ENCODE measurements around the gene STRADB. TPM values are rescaled to one million over a fixed set of nuclear protein-coding genes. Genes with fewer than 3 reads are reported as not detected.
A peak's percentile ranks its signal among the peaks of the same experiment; 100 is the strongest.
"Not testable (repeated sequence)": the region's sequence is repeated elsewhere in the genome, so short reads cannot be mapped to it uniquely, and the experiment has no call there.

STRADB gene
- total RNA-seq, 1 donor = 57.6 TPM

DNA sequence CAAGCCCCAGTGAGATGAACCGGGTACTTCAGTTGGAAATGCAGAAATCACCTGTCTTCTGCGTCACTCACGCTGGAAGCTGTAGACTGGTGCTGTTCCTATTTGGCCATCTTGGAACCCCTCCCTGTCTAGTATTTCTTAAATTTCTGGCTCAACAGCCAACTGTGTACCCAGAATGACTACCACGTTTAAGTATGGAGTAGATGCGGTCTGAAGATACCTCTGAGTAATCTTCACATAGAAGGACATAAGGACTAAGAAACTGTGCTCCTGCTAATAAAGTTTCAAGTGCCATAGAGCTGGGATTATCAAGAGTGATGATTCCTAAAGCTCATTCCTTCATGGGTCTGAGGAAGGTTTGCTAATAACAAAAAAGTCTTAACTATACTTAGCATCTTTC lies 20.7 kb upstream of the STRADB start:
- no peak overlapping the region for H3K4me3 ChIP-seq (ENCODE audit: low read depth, low read length)
- TF ChIP-seq, protein P1, sequence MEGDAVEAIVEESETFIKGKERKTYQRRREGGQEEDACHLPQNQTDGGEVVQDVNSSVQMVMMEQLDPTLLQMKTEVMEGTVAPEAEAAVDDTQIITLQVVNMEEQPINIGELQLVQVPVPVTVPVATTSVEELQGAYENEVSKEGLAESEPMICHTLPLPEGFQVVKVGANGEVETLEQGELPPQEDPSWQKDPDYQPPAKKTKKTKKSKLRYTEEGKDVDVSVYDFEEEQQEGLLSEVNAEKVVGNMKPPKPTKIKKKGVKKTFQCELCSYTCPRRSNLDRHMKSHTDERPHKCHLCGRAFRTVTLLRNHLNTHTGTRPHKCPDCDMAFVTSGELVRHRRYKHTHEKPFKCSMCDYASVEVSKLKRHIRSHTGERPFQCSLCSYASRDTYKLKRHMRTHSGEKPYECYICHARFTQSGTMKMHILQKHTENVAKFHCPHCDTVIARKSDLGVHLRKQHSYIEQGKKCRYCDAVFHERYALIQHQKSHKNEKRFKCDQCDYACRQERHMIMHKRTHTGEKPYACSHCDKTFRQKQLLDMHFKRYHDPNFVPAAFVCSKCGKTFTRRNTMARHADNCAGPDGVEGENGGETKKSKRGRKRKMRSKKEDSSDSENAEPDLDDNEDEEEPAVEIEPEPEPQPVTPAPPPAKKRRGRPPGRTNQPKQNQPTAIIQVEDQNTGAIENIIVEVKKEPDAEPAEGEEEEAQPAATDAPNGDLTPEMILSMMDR (IDR thresholded peaks at IDR 0.05; ENCODE audit: insufficient read depth, low read length) = no peak
- DNase-seq (ENCODE audit: low read depth) = no peak

DNA sequence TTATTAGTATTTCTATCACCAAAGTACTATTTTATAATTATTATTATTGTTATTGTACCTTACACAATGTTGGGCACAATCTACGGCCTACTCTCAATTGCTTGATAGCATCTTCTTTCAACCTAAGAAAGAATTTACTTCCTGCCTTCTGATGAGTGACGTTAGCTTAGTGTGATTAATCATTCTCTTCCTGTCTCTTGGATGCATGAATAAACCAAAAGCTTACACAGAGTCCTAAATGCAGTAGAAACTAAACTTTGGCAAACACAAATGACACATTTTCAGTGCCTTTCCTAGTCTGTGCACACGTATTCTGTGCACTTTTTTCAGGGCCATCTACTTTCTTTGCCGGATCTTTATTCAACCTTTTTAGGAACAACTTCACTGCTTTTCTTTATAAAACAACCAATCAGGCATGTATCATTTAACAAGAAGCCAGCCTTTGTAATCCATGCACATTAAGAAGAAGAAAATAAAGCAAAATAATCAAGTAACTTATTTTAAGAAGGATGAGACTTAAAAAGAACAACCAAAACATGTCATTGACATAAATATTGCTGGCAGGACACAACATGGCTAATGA lies 19.4 kb upstream of the STRADB start:
- TF ChIP-seq, protein P1 (IDR thresholded peaks at IDR 0.05; ENCODE audit: insufficient read depth, low read length) = no peak
- DNase-seq (ENCODE audit: low read depth) = peak; percentile 62
- no peak overlapping the region for H3K4me3 ChIP-seq (ENCODE audit: low read depth, low read length)

DNA sequence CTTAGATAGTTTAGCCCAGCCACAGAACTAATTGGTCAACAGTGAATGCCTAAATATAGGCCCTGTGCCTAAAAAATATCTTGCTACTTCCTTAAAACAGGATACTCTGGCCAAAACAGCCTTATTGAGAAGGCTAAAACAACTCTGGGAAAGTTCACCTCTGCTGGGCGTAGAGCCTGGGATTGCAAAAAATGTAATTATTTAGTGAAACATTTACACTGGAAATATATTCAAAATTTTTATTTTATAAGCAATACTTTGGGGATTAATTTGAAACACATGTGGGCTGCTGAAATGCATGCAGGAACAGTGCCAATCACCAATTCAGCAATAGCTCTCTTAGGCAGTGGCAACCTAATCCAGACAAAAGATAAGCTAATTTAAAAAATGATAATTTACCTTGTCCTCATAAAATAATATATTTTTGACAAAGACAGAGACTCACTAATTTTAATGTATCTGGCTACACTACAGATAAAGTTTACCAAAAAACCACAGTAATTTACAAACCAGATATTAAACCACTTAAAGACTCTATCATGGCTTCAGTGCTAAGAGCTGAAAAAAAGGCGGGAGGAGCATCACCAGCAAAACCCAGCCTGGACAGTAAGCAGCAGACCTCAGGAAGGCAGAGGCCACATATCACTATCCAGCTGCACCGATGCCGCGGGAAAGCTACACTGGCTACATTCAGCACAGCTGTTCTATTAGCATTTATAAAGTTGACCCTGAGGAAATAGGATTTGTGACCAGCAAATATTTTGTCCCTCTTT lies 18.7 kb upstream of the STRADB start:
- TF ChIP-seq, protein P1 (IDR thresholded peaks at IDR 0.05; ENCODE audit: insufficient read depth, low read length) = no peak
- peak; percentile 90 for DNase-seq (ENCODE audit: low read depth)
- H3K4me3 ChIP-seq (ENCODE audit: low read depth, low read length) = no peak overlapping the region

DNA sequence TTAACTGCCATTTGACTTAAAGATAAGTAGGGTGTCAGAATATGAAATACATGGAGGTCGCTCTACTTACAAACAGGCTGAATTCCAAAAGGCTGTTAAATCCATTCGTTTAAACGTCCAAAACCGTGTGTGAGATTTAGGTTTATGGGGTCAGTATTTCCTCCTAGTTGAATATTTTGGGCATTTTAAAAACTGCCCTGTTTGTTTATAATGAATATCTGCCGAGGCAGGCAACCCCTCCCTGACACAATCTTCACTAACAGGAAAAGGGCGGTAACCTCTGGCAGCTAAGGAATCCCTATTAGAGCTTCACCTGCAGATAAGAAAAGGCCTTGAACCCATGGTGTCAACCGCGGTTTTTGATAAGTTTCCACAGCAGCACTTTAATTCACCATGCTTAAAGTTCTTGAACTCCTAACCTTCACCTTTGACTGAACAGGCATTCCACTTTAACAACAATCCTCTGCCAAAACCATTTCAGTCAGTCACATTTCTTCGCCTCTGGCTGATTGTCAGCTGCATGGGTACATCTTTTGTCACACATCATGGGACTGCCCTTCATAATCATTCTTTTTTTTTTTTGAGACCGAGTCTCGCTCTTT lies 18.0 kb upstream of the STRADB start:
- TF ChIP-seq, protein P1 (IDR thresholded peaks at IDR 0.05; ENCODE audit: insufficient read depth, low read length) = no peak
- DNase-seq (ENCODE audit: low read depth) = no peak
- no peak overlapping the region for H3K4me3 ChIP-seq (ENCODE audit: low read depth, low read length)

DNA sequence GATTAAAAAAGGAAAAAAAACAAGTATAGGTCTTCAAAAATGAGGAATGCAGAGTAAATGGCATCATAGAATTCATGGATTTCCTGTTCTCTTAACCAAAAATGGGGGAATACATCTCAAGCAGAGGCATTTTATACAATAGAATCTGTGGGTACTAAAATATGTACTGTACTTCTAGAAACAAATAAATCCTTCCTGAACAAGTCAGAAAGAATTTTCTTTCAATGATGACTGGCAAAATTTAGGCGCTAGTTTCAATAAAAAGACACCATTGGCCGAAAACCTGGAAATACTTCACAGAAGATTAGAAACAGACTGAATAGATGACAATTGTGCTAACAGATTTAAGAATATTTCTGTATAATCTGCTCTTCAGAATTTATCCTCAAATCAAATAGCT lies 15.4 kb upstream of the STRADB start:
- no peak for DNase-seq (ENCODE audit: low read depth)
- TF ChIP-seq, protein P1 (IDR thresholded peaks at IDR 0.05; ENCODE audit: insufficient read depth, low read length) = no peak
- H3K4me3 ChIP-seq (ENCODE audit: low read depth, low read length) = no peak overlapping the region

DNA sequence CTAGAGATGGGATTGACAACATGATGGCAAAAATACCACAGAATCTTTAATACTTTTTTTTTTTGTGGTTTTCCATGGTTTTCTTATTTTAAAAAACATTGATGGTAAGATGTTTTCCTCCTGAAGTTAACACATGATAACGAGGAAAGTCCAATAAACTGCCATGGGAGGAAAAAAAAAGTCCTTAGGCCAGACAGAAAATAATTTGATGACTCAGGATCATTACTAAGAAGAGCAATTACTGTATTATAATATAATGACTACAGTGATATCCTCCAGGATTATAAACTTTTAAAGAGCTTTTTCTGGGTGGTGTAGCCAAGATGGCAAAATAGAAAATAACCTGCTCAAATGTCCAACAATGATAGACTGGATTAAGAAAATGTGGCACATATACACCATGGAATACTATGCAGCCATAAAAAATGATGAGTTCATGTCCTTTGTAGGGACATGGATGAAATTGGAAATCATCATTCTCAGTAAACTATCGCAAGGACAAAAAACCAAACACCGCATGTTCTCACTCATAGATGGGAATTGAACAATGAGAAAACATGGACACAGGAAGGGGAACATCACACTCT lies 12.1 kb upstream of the STRADB start:
- not testable (repeated sequence) for DNase-seq (ENCODE audit: low read depth); H3K4me3 ChIP-seq (ENCODE audit: low read depth, low read length)

DNA sequence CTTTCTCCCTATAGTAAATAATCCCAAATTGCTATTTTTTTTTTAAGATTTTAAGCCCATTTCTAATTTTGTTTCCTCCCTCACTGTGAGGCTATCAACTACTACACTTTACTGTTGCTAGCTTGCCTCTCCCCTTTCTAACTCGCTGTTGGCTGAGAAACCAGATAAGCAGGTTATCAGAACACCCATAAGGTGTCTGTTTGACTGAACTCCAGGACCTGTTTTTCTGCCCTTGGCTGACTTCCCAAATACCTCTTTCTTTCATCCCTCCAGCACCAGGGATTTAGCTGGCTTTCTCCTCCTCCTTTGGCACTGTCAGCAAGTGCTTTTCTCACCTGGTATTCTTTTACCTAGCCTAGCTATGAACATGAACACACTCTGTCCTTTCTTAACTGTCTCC lies 11.4 kb upstream of the STRADB start:
- TF ChIP-seq, protein P1 (IDR thresholded peaks at IDR 0.05; ENCODE audit: insufficient read depth, low read length) = no peak
- no peak overlapping the region for H3K4me3 ChIP-seq (ENCODE audit: low read depth, low read length)
- no peak for DNase-seq (ENCODE audit: low read depth)

Data from fibroblast of the aortic adventitia (primary cell).